Glomerular endothelial cell (primary cell): Measurements from ENCODE around the gene SCIN. TPM values are rescaled to one million over a fixed set of nuclear protein-coding genes. Genes with fewer than 3 reads are reported as not detected.
"Not testable (repeated sequence)": the region's sequence is repeated elsewhere in the genome, so short reads cannot be mapped to it uniquely, and the experiment has no call there.

Experiments used
- DNase-seq: peaks from one replicate; pipeline ENCODE4 v3.0.0-alpha.2; 2011; ENCODE audit warnings: low read depth, low spot score; ENCODE audit errors: extremely low read depth
- total RNA-seq: library from RNA; depleted of rRNA; stranded (reverse); fragments of >200 nt; gene quantifications from 2 replicates; pipeline ENCODE4 v1.2.3, GENCODE V29; 2015

Gene SCIN
- total RNA-seq, 1 donor from 2014 or later: 0.35 TPM

GRCh38 chr7:12686234-12686890, 115.8 kb downstream of the SCIN start:
- no peak for DNase-seq

- DNase-seq: peak; percentile 97
Observed at GRCh38 chr7:12686891-12687717, 116.6 kb downstream of the SCIN start, which contains the start of gene ARL4A. ARL4A (plus strand) TSS chr7:12687633; CDS start chr7:12688255, 622 bp downstream.

- DNase-seq: no peak
Observed at GRCh38 chr7:12687718-12688171, 117.2 kb downstream of the SCIN start.

- DNase-seq: not testable (repeated sequence)
Observed at GRCh38 chr7:12688485-12689170, 118.1 kb downstream of the SCIN start.

- DNase-seq: no peak
Observed at GRCh38 chr7:12689451-12689850, 118.9 kb downstream of the SCIN start.

- DNase-seq: no peak
Observed at GRCh38 chr7:12690041-12690878, 119.7 kb downstream of the SCIN start.

GRCh38 chr7:12691388-12691787, 120.9 kb downstream of the SCIN start:
- DNase-seq: not testable (repeated sequence)

GRCh38 chr7:12692035-12692434, 121.5 kb downstream of the SCIN start:
- no peak for DNase-seq

GRCh38 chr7:12692479-12693259, 122.1 kb downstream of the SCIN start:
- no peak for DNase-seq

- no peak for DNase-seq
Observed at GRCh38 chr7:12694817-12695216, 124.3 kb downstream of the SCIN start.

GRCh38 chr7:12695965-12696364, 125.4 kb downstream of the SCIN start:
- no peak for DNase-seq

- DNase-seq: no peak
Observed at GRCh38 chr7:12699299-12699698, 128.8 kb downstream of the SCIN start.

GRCh38 chr7:12701433-12701832, 130.9 kb downstream of the SCIN start:
- DNase-seq: no peak

GRCh38 chr7:12703881-12704280, 133.4 kb downstream of the SCIN start:
- DNase-seq: no peak

GRCh38 chr7:12705878-12706277, 135.4 kb downstream of the SCIN start:
- no peak for DNase-seq

- DNase-seq: no peak
Observed at GRCh38 chr7:12706900-12707536, 136.5 kb downstream of the SCIN start.

GRCh38 chr7:12708314-12708713, 137.8 kb downstream of the SCIN start:
- DNase-seq: no peak
